Measurements from ENCODE around the gene CXCL9. TPM values are rescaled to one million over a fixed set of nuclear protein-coding genes. Genes with fewer than 3 reads are reported as not detected.
"Not testable (repeated sequence)": the region's sequence is repeated elsewhere in the genome, so short reads cannot be mapped to it uniquely, and the experiment has no call there.

CXCL9 gene
- polyA plus RNA-seq, 1 donor, result 0.06 TPM

DNA sequence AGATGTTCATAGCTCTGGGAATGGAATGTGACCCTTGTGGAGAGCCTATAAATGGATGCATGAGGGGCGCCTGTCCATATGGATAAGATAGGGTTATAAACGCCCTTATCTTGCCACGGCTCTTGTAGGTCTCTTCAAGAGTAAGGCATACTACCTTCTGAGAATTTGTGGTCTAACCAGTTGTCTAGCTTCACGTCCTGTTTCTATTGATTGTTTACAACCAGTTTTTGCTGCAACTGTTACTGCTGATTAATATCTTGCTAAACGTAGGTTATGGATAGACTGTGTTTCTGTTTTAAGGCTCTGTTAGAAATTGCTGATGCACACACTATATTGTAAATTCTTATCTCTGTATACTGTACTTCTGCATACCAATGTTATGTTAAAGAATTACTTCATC is 52.5 kb downstream of the CXCL9 start:
- DNase-seq, result not testable (repeated sequence)

- no peak for DNase-seq
Observed at GRCh38 chr4:75953509-75953908, 53.8 kb downstream of the CXCL9 start.

Other genes starting within 250 kb of the CXCL9 start
- 0.06 TPM for gene PPEF2, start 105.1 kb downstream of the CXCL9 start, polyA plus RNA-seq (ENCODE audit: insufficient read length)
- gene NAAA, start 66.5 kb downstream of the CXCL9 start, polyA plus RNA-seq (ENCODE audit: insufficient read length), result 14.7 TPM
- gene SDAD1, start 16.6 kb downstream of the CXCL9 start, polyA plus RNA-seq (ENCODE audit: insufficient read length), result 26.7 TPM
- gene CXCL10, start 16.0 kb upstream of the CXCL9 start, polyA plus RNA-seq (ENCODE audit: insufficient read length), result 0.34 TPM
- gene CXCL11, start 28.6 kb upstream of the CXCL9 start, polyA plus RNA-seq (ENCODE audit: insufficient read length), result not detected
- gene ART3, start 67.2 kb upstream of the CXCL9 start, polyA plus RNA-seq (ENCODE audit: insufficient read length), result 36.1 TPM
- 32.4 TPM for gene NUP54, start 140.9 kb upstream of the CXCL9 start, polyA plus RNA-seq (ENCODE audit: insufficient read length)
- gene SCARB2, start 206.3 kb upstream of the CXCL9 start, polyA plus RNA-seq (ENCODE audit: insufficient read length), result 123 TPM
- gene FAM47E, start 244.2 kb upstream of the CXCL9 start, polyA plus RNA-seq (ENCODE audit: insufficient read length), result 0.92 TPM